Measurements from ENCODE around the gene RAB40B. TPM values are rescaled to one million over a fixed set of nuclear protein-coding genes. Genes with fewer than 3 reads are reported as not detected.
A peak's percentile ranks its signal among the peaks of the same experiment; 100 is the strongest.

The RAB40B gene
- total RNA-seq, 1 experiment from 2014 or later: 22.1 TPM

- Histone ChIP-seq H3K4me2 (ENCODE audit: low read length) (no peak overlapping the region), H3K4me3 (replicated peaks in 1 of 2; ENCODE audit: low read depth in 1 of 2, low read length in 2 of 2) (no peak overlapping the region), H3K4me1 (ENCODE audit: control insufficient read depth in 1 of 2, insufficient read depth in 2 of 2, low read length in 2 of 2) (peaks cover 5 to 10% of the 10 kb centered on the region in 2 experiments; a peak in 2 of 4 replicates), H3K27me3 (ENCODE audit: insufficient read depth, low read length) (no peaks in the 10 kb centered on the region), H3K9ac (ENCODE audit: low read length) (no peak overlapping the region), H4K20me1 (ENCODE audit: insufficient read depth) (peaks cover 26% of the 10 kb centered on the region; the same call in 1 of the 2 replicates), H3K9me3 (ENCODE audit: control insufficient read depth in 1 of 2, insufficient read depth in 1 of 2, low read depth in 1 of 2, low read length in 2 of 2) (no peaks in the 10 kb centered on the region), H3K9me2 (ENCODE audit: insufficient read depth) (no peaks in the 10 kb centered on the region), H3K36me3 (ENCODE audit: control insufficient read depth in 1 of 2, insufficient read depth in 2 of 2, low read length in 2 of 2) (peaks cover 46 to 75% of the 10 kb centered on the region in 2 experiments), H2AFZ (ENCODE audit: low read depth, low read length, poor library complexity, severe bottlenecking) (no peak overlapping the region), H3K79me2 (ENCODE audit: insufficient read depth, low read length) (peaks cover 99% of the 10 kb centered on the region), H3K27ac (ENCODE audit: low read depth, low read length) (peak overlapping the region; percentile 6; the same call in 1 of the 2 replicates)
- intact Hi-C loops (cut with micrococcal nuclease): no loop called here
- no TSS peak for BruUV-seq (replicated peaks)
- RAD21 ChIA-PET (ENCODE audit: low non-redundant PET in 1 of 2, low total read pairs in 2 of 2, uncharacterized antibody in 2 of 2, unreplicated experiment in 2 of 2): interaction anchor here in 1 of 2 experiments (0.7 kb wide), 1 partner anchor 187 kb away, joined by 3 read pairs; no protein-coding TSS in a partner anchor
- no peak for TF ChIP-seq CBX3 (IDR thresholded peaks at IDR 0.05; ENCODE audit: low read depth)
- no peak for TF ChIP-seq EZH2phosphoT487 (IDR thresholded peaks at IDR 0.05; ENCODE audit: borderline replicate concordance)
- TF ChIP-seq YY1 (IDR thresholded peaks at IDR 0.05; ENCODE audit: extremely low read depth, insufficient replicate concordance, low read depth, low read length): no peak
- no peak for TF ChIP-seq FOSL1 (IDR thresholded peaks at IDR 0.05; ENCODE audit: low read depth)
- no peak for TF ChIP-seq POLR2AphosphoS5 (IDR thresholded peaks at IDR 0.05; ENCODE audit: low read depth, low read length)
- TF ChIP-seq ZFX (IDR thresholded peaks at IDR 0.05): no peak
- TF ChIP-seq EGR1 (IDR thresholded peaks at IDR 0.05; ENCODE audit: low read depth): no peak
- TF ChIP-seq EZH2 (IDR thresholded peaks at IDR 0.05): no peak
- TF ChIP-seq SRF (IDR thresholded peaks at IDR 0.05; ENCODE audit: low read depth): no peak
- TF ChIP-seq CEBPB (IDR thresholded peaks at IDR 0.05; ENCODE audit: low read depth): no peak
- no peak for TF ChIP-seq SIN3A (IDR thresholded peaks at IDR 0.05; ENCODE audit: low read depth)
- TF ChIP-seq TCF7L2 (IDR thresholded peaks at IDR 0.05; ENCODE audit: borderline replicate concordance, extremely low read depth, insufficient read depth, insufficient read length): no peak
- TF ChIP-seq, protein P1, sequence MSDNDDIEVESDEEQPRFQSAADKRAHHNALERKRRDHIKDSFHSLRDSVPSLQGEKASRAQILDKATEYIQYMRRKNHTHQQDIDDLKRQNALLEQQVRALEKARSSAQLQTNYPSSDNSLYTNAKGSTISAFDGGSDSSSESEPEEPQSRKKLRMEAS (IDR thresholded peaks at IDR 0.05): no peak
- no peak for TF ChIP-seq POLR2A (IDR thresholded peaks at IDR 0.05; ENCODE audit: borderline replicate concordance, extremely low read depth, insufficient read depth, insufficient read length)
- no peak for TF ChIP-seq RAD21 (IDR thresholded peaks at IDR 0.05; ENCODE audit: low read depth)
- TF ChIP-seq SP1 (IDR thresholded peaks at IDR 0.05; ENCODE audit: low read depth): no peak
- TF ChIP-seq ELF1 (IDR thresholded peaks at IDR 0.05; ENCODE audit: borderline replicate concordance, low read depth): no peak
- no peak for TF ChIP-seq JUND (IDR thresholded peaks at IDR 0.05)
- TF ChIP-seq ZBTB33 (IDR thresholded peaks at IDR 0.05; ENCODE audit: extremely low read depth, insufficient replicate concordance, low read length): no peak
- no peak for TF ChIP-seq CTCF (IDR thresholded peaks at IDR 0.05 in 2 of 3, conservative IDR thresholded peaks at IDR 0.05 in 1 of 3; ENCODE audit: borderline replicate concordance in 1 of 3, insufficient read depth in 1 of 3, low read depth in 2 of 3, low read length in 2 of 3)
- ATAC-seq: no peak
- POLR2A ChIA-PET: no interaction called here
- no peak for DNase-seq (ENCODE audit: low read depth, low spot score)
- CTCF ChIA-PET: no interaction called here
These were observed 58.5 kb downstream of the RAB40B start for GRCh38 chr17:82640036-82640435.
